ENCODE measurements around the gene ZNF750.

ZNF750 gene

DNA sequence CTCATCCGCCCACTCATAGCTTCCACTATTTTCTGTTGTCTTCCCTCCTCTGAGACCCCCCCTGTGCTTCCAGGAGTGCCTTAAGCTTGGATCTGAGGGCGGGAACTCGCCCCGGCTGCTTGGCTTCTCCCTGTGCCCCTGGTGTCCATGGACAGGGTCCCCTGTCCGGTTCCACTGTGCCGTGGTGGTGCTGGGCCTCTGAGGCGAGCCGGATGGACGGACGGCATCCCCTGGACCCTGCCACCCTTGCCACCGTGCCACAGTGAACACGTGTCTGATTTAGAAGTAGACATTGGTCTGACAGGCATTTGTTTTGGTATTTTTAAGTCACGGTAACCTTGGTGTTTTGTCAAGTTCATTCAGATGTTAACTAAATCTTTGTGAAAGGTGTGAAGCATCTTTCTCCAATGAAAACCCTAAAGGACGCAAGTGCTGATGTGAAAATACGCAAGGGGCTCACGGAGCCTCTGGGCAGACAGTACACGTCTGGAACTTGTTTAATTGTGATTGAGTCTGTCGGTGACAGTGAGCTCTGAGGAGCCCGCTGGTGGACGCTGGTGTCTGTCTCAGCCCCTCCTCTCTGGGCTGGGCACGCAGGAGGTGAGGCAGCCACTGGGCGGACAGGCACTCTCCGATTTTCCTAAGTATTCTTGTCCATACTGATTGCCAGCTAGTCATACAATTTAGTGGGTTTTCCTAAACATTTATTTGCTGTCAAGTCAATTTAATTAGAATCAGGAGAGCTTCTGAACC lies 26.3 kb downstream of the ZNF750 start:
- DNase-seq (ENCODE audit: low read depth, low spot score), result no peak
- in situ Hi-C loops (cut with HindIII; ENCODE audit: low sequenced_read_pairs), result no loop called here
- no peak overlapping the region for H3K4me3 ChIP-seq (ENCODE audit: low read depth, low read length)
- TF ChIP-seq, protein P1, sequence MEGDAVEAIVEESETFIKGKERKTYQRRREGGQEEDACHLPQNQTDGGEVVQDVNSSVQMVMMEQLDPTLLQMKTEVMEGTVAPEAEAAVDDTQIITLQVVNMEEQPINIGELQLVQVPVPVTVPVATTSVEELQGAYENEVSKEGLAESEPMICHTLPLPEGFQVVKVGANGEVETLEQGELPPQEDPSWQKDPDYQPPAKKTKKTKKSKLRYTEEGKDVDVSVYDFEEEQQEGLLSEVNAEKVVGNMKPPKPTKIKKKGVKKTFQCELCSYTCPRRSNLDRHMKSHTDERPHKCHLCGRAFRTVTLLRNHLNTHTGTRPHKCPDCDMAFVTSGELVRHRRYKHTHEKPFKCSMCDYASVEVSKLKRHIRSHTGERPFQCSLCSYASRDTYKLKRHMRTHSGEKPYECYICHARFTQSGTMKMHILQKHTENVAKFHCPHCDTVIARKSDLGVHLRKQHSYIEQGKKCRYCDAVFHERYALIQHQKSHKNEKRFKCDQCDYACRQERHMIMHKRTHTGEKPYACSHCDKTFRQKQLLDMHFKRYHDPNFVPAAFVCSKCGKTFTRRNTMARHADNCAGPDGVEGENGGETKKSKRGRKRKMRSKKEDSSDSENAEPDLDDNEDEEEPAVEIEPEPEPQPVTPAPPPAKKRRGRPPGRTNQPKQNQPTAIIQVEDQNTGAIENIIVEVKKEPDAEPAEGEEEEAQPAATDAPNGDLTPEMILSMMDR (IDR thresholded peaks at IDR 0.05; ENCODE audit: low read depth, low read length), result no peak

DNA sequence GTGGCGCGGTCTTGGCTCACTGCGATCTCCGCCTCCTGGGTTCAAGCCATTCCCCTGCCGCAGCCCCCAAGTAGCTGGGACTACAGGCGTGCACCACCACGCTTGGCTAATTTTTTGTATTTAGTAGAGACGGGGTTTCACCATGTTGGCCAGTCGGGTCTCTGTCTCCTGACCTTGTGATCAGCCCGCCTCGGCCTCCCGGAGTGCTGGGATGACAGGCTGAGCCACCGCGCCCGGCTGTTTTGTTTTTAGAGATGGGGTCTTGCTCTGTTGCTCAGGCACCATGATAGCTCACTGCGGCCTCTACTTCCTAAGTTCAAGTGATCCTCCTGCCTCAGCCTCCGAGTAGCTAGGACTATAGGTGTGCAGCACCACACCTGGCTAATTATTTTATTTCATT lies 27.2 kb downstream of the ZNF750 start:
- no peak overlapping the region for H3K4me3 ChIP-seq (ENCODE audit: low read depth, low read length)
- TF ChIP-seq, protein P1 (IDR thresholded peaks at IDR 0.05; ENCODE audit: low read depth, low read length), result no peak
- in situ Hi-C loops (cut with HindIII; ENCODE audit: low sequenced_read_pairs), result no loop called here
- DNase-seq (ENCODE audit: low read depth, low spot score), result no peak

DNA sequence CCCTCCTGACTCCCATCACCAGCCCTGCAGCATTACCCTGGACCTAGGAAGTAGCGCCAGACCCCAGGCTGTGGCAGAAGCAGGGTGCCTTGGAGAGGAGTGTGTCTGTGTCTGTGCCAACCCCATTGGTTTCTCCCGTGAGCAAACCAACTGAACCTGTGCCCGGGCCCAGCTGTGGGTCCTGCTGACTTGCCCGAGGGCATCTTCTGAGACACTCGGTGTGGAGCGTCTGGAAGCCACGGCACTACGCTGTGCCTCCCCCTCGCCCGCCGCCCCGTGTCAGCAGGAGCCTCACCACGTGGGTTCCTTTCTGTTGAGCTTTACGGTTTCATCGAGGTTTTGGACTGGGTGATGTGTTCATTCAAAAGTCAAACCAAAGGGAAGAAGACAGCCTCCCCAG lies 27.8 kb downstream of the ZNF750 start:
- TF ChIP-seq, protein P1 (IDR thresholded peaks at IDR 0.05; ENCODE audit: low read depth, low read length), result no peak
- in situ Hi-C loops (cut with HindIII; ENCODE audit: low sequenced_read_pairs), result no loop called here
- H3K4me3 ChIP-seq (ENCODE audit: low read depth, low read length), result no peak overlapping the region
- no peak for DNase-seq (ENCODE audit: low read depth, low spot score)

DNA sequence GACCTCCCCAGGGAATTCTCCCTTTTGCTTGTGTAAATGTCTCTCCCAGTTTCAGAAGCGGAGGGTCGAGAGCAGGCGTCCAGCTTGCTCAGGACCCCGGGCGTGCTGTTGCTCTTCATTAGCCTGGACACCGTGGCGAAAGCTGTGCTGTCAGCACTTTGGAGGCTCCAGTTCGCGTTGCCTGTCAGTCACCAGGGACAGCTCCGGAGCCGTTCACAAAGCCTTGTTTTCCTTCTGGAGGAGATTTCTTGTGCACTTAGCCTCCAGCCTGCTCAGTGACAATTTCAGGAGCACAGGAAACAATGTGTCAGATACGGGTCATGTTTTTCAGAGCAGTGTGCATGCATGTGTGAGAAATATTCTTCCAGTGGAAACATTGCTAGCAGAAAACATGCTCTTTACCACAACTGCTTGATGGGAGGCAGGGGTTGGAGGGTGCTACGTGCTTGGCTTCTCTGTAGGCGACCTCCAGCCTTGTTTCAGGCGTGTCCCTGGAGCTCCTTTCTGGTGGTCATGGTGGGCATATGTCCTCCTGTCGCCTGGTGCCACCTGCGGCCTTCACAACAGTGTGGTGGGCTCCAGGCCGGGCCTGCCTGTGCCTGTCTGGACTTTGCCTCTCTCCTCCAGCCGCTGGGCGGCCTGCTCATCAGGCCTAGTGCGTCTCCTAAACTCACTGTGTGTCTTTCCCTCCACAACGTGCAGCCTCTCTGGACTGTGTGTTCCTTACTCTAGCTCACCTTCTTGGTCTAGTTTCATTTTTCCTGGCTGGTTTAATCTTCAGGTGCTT lies 29.0 kb downstream of the ZNF750 start:
- DNase-seq (ENCODE audit: low read depth, low spot score), result no peak
- no peak overlapping the region for H3K4me3 ChIP-seq (ENCODE audit: low read depth, low read length)
- in situ Hi-C loops (cut with HindIII; ENCODE audit: low sequenced_read_pairs), result no loop called here
- TF ChIP-seq, protein P1 (IDR thresholded peaks at IDR 0.05; ENCODE audit: low read depth, low read length), result no peak

DNA sequence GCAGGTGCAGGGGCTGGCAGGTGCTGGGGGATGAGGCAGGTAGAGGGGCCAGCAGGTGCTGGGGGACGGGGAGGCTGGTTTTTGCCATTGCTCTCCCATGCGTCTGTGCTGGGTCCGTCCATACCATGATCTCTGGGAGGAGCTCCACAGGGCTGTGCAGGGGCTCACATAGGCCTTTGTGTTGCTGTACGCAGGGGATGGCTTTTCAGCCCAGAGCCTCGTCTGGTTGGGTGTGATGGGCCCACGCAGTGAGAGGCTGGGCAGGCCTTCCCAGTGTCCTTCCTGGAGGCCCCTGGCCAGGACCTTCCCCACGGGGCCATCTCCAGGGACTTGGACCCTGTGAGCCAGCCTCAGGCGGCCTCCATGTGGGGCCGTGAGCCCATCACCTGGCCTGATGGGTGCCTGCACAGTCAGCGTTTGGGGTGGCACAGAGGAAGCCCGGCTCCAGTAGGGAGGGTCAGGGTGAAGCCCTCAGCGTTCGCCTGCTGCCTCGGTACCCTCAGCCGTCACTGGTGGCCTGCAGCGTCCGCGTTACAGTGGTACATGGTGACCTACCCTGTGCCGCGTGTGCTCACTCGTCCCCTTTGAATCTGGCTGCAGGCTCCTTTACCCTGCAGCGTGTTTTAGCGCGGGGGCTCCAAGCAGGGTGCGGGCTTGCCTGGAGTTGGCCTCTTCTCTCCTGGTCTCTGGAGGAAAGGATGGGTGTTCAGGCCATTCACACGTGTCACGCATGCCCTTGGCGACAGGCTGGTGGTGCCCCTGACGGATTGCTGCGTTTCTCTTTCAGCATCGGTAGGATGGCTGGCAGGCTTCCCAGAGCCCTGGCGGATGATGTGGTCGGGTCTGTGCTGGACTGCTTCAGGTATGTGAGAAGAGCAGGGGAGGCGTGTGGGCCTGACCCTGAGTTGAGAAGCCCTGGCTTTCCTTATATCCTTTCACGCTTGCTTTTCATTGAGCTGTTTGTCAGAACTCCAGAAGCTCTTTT lies 30.6 kb downstream of the ZNF750 start:
- TF ChIP-seq, protein P1 (IDR thresholded peaks at IDR 0.05; ENCODE audit: low read depth, low read length), result no peak

DNA sequence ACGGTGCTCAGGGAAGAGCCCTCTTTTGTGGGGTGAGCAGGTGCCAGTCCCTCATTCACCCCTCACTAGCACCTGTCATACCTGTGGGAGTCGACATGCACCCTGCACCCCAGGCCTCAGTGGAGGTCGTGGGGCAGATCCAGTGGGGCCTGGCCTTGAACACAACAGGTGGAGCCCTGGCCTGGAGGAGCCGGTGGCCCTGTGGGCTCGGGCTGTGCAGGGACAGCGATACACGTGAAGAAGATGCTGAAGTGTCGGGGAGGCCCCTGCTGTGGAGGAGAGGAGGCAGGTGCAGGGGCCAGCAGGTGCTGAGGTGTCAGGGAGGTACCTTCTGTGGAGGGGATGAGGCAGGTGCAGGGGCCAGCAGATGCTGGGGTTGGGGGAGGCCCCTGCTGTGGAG lies 31.8 kb downstream of the ZNF750 start:
- TF ChIP-seq, protein P1 (IDR thresholded peaks at IDR 0.05; ENCODE audit: low read depth, low read length), result no peak
- no peak for DNase-seq (ENCODE audit: low read depth, low spot score)
- H3K4me3 ChIP-seq (ENCODE audit: low read depth, low read length), result no peak overlapping the region
- in situ Hi-C loops (cut with HindIII; ENCODE audit: low sequenced_read_pairs), result no loop called here

More for the DNA sequence above, 30.6 kb downstream of the ZNF750 start:
- no peak overlapping the region for H3K4me3 ChIP-seq (ENCODE audit: low read depth, low read length)
- in situ Hi-C loops (cut with HindIII; ENCODE audit: low sequenced_read_pairs), result no loop called here
- peak; percentile 14 for DNase-seq (ENCODE audit: low read depth, low spot score)

Data from astrocyte of the spinal cord (primary cell).